ENCODE results near the gene ARSI.

DNA sequence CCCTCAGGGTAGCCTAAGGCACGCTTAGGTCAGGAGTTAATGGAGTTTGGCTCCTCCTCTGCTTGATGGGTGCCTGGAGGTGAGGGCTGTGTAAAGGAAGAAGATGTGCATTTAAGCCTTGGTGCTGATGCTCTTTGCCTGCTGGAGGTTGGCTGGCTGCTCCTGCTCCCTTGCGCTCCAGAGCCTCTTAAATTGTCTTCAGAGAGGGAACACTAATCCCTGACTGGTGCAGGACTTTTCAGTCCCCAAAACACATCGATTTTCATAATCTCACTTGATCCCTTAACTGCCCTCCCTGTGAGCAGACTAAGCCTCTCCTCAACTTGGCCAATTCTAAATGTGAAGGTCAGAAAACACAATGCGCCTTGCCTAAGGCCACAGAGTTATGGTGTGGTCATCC, 38.6 kb upstream of the ARSI start:
- TF ChIP-seq, protein P1, sequence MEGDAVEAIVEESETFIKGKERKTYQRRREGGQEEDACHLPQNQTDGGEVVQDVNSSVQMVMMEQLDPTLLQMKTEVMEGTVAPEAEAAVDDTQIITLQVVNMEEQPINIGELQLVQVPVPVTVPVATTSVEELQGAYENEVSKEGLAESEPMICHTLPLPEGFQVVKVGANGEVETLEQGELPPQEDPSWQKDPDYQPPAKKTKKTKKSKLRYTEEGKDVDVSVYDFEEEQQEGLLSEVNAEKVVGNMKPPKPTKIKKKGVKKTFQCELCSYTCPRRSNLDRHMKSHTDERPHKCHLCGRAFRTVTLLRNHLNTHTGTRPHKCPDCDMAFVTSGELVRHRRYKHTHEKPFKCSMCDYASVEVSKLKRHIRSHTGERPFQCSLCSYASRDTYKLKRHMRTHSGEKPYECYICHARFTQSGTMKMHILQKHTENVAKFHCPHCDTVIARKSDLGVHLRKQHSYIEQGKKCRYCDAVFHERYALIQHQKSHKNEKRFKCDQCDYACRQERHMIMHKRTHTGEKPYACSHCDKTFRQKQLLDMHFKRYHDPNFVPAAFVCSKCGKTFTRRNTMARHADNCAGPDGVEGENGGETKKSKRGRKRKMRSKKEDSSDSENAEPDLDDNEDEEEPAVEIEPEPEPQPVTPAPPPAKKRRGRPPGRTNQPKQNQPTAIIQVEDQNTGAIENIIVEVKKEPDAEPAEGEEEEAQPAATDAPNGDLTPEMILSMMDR (IDR thresholded peaks at IDR 0.05; ENCODE audit: low read depth, low read length, missing input control): no peak
- TF ChIP-seq, protein P2, sequence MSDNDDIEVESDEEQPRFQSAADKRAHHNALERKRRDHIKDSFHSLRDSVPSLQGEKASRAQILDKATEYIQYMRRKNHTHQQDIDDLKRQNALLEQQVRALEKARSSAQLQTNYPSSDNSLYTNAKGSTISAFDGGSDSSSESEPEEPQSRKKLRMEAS (IDR thresholded peaks at IDR 0.05): no peak
- TF ChIP-seq TAF1 (conservative IDR thresholded peaks at IDR 0.05) (no peak), SP1 (IDR thresholded peaks at IDR 0.05) (no peak), GABPA (IDR thresholded peaks at IDR 0.05 in 1 of 2, conservative IDR thresholded peaks at IDR 0.05 in 1 of 2) (no peak), EGR1 (IDR thresholded peaks at IDR 0.05; ENCODE audit: low read depth in 2 of 2) (no peak), RAD21 (IDR thresholded peaks at IDR 0.05) (no peak)
- TF ChIP-seq, protein P3, sequence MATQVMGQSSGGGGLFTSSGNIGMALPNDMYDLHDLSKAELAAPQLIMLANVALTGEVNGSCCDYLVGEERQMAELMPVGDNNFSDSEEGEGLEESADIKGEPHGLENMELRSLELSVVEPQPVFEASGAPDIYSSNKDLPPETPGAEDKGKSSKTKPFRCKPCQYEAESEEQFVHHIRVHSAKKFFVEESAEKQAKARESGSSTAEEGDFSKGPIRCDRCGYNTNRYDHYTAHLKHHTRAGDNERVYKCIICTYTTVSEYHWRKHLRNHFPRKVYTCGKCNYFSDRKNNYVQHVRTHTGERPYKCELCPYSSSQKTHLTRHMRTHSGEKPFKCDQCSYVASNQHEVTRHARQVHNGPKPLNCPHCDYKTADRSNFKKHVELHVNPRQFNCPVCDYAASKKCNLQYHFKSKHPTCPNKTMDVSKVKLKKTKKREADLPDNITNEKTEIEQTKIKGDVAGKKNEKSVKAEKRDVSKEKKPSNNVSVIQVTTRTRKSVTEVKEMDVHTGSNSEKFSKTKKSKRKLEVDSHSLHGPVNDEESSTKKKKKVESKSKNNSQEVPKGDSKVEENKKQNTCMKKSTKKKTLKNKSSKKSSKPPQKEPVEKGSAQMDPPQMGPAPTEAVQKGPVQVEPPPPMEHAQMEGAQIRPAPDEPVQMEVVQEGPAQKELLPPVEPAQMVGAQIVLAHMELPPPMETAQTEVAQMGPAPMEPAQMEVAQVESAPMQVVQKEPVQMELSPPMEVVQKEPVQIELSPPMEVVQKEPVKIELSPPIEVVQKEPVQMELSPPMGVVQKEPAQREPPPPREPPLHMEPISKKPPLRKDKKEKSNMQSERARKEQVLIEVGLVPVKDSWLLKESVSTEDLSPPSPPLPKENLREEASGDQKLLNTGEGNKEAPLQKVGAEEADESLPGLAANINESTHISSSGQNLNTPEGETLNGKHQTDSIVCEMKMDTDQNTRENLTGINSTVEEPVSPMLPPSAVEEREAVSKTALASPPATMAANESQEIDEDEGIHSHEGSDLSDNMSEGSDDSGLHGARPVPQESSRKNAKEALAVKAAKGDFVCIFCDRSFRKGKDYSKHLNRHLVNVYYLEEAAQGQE (IDR thresholded peaks at IDR 0.05): no peak

All from liver (tissue), 3 donors.